K562 (cell line): ENCODE data around the gene UBN2. TPM values are rescaled to one million over a fixed set of nuclear protein-coding genes. Genes with fewer than 3 reads are reported as not detected.

Source experiments
- ATAC-seq: fragments of 200-7000 bp; cut with Tn5 transposase; 3 replicates; pipeline ENCODE4 v1.9.1; 2020; ENCODE audit warnings: moderate library complexity
- BruUV-seq: library from RNA; stranded (reverse); fragments of 400-500 nt; replicated peaks from 2 replicates; lab custom pipeline; 2021; lab: Mats Ljungman, UMichigan
- CTCF ChIA-PET: fragments of 300-600 bp; formaldehyde crosslinking; extraction: SDS; loops from one replicate; lab custom pipeline; 2021; ENCODE audit warnings: low intra/inter-chr PET ratio; lab: Yijun Ruan, JAX
- POLR2A ChIA-PET: fragments of 300-600, 350-650 bp; sonication (Branson Sonifier 250); formaldehyde crosslinking; extraction: SDS; loops from one replicate; lab custom pipeline; 2021; ENCODE audit warnings: antibody characterized with exemption, inconsistent platforms; lab: Yijun Ruan, JAX
- DNase-seq, 4 experiments: peaks; one replicate each; pipeline versions ENCODE4 v3.0.0 to v3.0.0-alpha.2; 2011 to 2018; ENCODE audit warnings: low spot score in 3 of 4, mixed read lengths in 3 of 4; ENCODE audit errors: extremely low read depth in 1 of 4
- FAIRE-seq: peaks from 2 replicates; lab custom pipeline; 2011; peaks lifted over from hg19 to GRCh38; lab: Jason Lieb, UNC
- H2AFZ ChIP-seq: 2 replicates; pipeline ENCODE4 v1.6.0; 2011; ENCODE audit warnings: low read depth, low read length, control low read depth, inconsistent platforms
- H3K27ac ChIP-seq: fragments of 200-600 bp; 3 replicates; pipeline ENCODE4 v1.8.0; 2011; ENCODE audit warnings: low read depth, mild to moderate bottlenecking, control low read depth, inconsistent platforms, low read length, moderate library complexity, mixed read lengths; ENCODE audit errors: extremely low read depth
- H3K27me3 ChIP-seq, 2 experiments: fragments of 300-600 bp in 1 of 2; 2 replicates in 1 of 2; 3 replicates in 1 of 2; pipeline versions ENCODE4 v1.6.0 to v1.8.0; 2011; ENCODE audit warnings: inconsistent platforms in 2 of 2, low read length in 2 of 2, mild to moderate bottlenecking in 1 of 2, mixed read lengths in 1 of 2, moderate library complexity in 1 of 2; ENCODE audit not compliant: control insufficient read depth in 2 of 2, insufficient read depth in 2 of 2
- H3K36me3 ChIP-seq: fragments of 300-600 bp; 3 replicates; pipeline ENCODE4 v1.8.0; 2011; ENCODE audit warnings: mild to moderate bottlenecking, low read length, inconsistent platforms; ENCODE audit not compliant: control insufficient read depth, insufficient read depth
- H3K4me1 ChIP-seq, 2 experiments: fragments of 200-600 bp in 1 of 2; replicated peaks in 1 of 2; 2 replicates in 1 of 2; 3 replicates in 1 of 2; pipeline versions ENCODE4 v1.5.1 to v1.8.0; 2011; ENCODE audit warnings: inconsistent platforms in 2 of 2, low read length in 2 of 2, mild to moderate bottlenecking in 1 of 2, mixed read lengths in 1 of 2, moderate library complexity in 1 of 2; ENCODE audit not compliant: control insufficient read depth in 2 of 2, insufficient read depth in 2 of 2
- H3K4me2 ChIP-seq: 2 replicates; pipeline ENCODE4 v1.6.1; 2011; ENCODE audit warnings: low read length, control low read depth, inconsistent platforms, mixed read lengths; ENCODE audit not compliant: insufficient read depth
- H3K4me3 ChIP-seq: fragments of 200-600 bp; sonication (generic), shearing (Covaris generic); 2 replicates; pipeline ENCODE4 v1.5.1; 2016; ENCODE audit warnings: control low read depth, inconsistent platforms
- H3K79me2 ChIP-seq: fragments of 200-600 bp; 3 replicates; pipeline ENCODE4 v1.8.0; 2011; ENCODE audit warnings: low read length, inconsistent platforms; ENCODE audit not compliant: control insufficient read depth, insufficient read depth
- H3K9ac ChIP-seq, 2 experiments: 2 replicates each; pipeline versions ENCODE4 v1.6.0 to v1.6.1; 2011; ENCODE audit warnings: low read depth in 2 of 2, low read length in 2 of 2, control low read depth in 1 of 2, inconsistent platforms in 1 of 2, mild to moderate bottlenecking in 1 of 2, mixed read lengths in 1 of 2; ENCODE audit not compliant: insufficient read depth in 1 of 2
- H3K9me1 ChIP-seq: one replicate; pipeline ENCODE4 v1.6.0; 2011; ENCODE audit warnings: inconsistent platforms, mild to moderate bottlenecking, low read length, moderate library complexity; ENCODE audit not compliant: control insufficient read depth, insufficient read depth
- H3K9me3 ChIP-seq: replicated peaks from 2 replicates; pipeline ENCODE4 v1.5.1; 2011; ENCODE audit warnings: low read depth, low read length, inconsistent platforms; ENCODE audit not compliant: control insufficient read depth, insufficient read depth
- H4K20me1 ChIP-seq: replicated peaks from 2 replicates; pipeline ENCODE4 v1.6.1; 2011; ENCODE audit warnings: low read length, inconsistent platforms, mixed read lengths; ENCODE audit not compliant: control insufficient read depth, insufficient read depth
- ATF3 ChIP-seq, 2 experiments: fragments of 450-650 bp in 1 of 2; sonication (generic) in 1 of 2; formaldehyde crosslinking in 1 of 2; IDR thresholded peaks in 1 of 2; conservative IDR thresholded peaks in 1 of 2; 2 replicates each; pipeline versions ENCODE4 v1.6.1 to v1.8.1; 2016 to 2023; ENCODE audit warnings: mild to moderate bottlenecking in 2 of 2, moderate library complexity in 2 of 2, inconsistent platforms in 1 of 2, missing genetic modification reagents in 1 of 2
- CREB1 ChIP-seq, 2 experiments: sonication (generic) in 1 of 2; formaldehyde crosslinking in 1 of 2; IDR thresholded peaks; 2 replicates each; pipeline versions ENCODE4 v1.6.1 to v1.8.0; 2012 to 2022; ENCODE audit warnings: inconsistent platforms in 1 of 2, mild to moderate bottlenecking in 1 of 2, missing genetic modification reagents in 1 of 2, moderate library complexity in 1 of 2
- CXXC5 ChIP-seq: fragments of 250-450 bp; sonication (Bioruptor Pico); IDR thresholded peaks from 2 replicates; pipeline ENCODE4 v1.8.0; 2022; ENCODE audit warnings: inconsistent platforms, mild to moderate bottlenecking, moderate library complexity
- EHMT2 ChIP-seq: fragments of 450-650 bp; IDR thresholded peaks from 2 replicates; pipeline ENCODE4 v1.6.1; 2018; ENCODE audit warnings: antibody characterized with exemption
- ELF1 ChIP-seq: fragments of 200-800 bp; sonication (Bioruptor generic); IDR thresholded peaks from 2 replicates; pipeline ENCODE4 v1.6.1; 2016; ENCODE audit warnings: missing genetic modification characterization, missing compliant biosample characterization
- GTF2A2 ChIP-seq: IDR thresholded peaks from 2 replicates; pipeline ENCODE4 v1.6.1; 2016; ENCODE audit warnings: mild to moderate bottlenecking, missing genetic modification characterization, missing compliant biosample characterization
- HNRNPUL1 ChIP-seq: fragments of 200-400 bp; formaldehyde crosslinking; IDR thresholded peaks from 2 replicates; pipeline ENCODE4 v1.6.1; 2017; ENCODE audit warnings: low read length
- MED1 ChIP-seq: sonication (generic); formaldehyde crosslinking; IDR thresholded peaks from 2 replicates; pipeline ENCODE4 v1.8.1; 2023; ENCODE audit warnings: missing genetic modification reagents, borderline replicate concordance
- MIER1 ChIP-seq: fragments of 450-650 bp; IDR thresholded peaks from 2 replicates; pipeline ENCODE4 v1.6.1; 2016; ENCODE audit warnings: antibody characterized with exemption, mild to moderate bottlenecking, low read depth
- NFE2 ChIP-seq: IDR thresholded peaks from 2 replicates; pipeline ENCODE4 v1.6.1; 2014; ENCODE audit warnings: antibody characterized with exemption, low read depth
- SMARCA4 ChIP-seq: fragments of 450-650 bp; IDR thresholded peaks from 2 replicates; pipeline ENCODE4 v1.6.1; 2016
- SMARCE1 ChIP-seq: fragments of 450-650 bp; IDR thresholded peaks from 2 replicates; pipeline ENCODE4 v1.7.1; 2016; ENCODE audit warnings: mild to moderate bottlenecking
- ZNF311 ChIP-seq: fragments of 250-450 bp; sonication (Bioruptor Pico); IDR thresholded peaks from 2 replicates; pipeline ENCODE4 v1.4.0; 2020; ENCODE audit warnings: mild to moderate bottlenecking, moderate library complexity
- ZNF316 ChIP-seq: fragments of 450-650 bp; IDR thresholded peaks from 2 replicates; pipeline ENCODE4 v1.6.1; 2016
- ZNF561 ChIP-seq: fragments of 450-650 bp; formaldehyde crosslinking; conservative IDR thresholded peaks from 2 replicates; pipeline ENCODE4 v1.4.0; 2020; ENCODE audit warnings: mild to moderate bottlenecking, moderate library complexity
- ZNF584 ChIP-seq: fragments of 200-800 bp; sonication (Bioruptor generic); IDR thresholded peaks from 2 replicates; pipeline ENCODE4 v1.6.1; 2016; ENCODE audit warnings: low read depth, mild to moderate bottlenecking, missing genetic modification characterization, missing compliant biosample characterization
- ZNF707 ChIP-seq: fragments of 250-450 bp; sonication (Bioruptor Pico); conservative IDR thresholded peaks from 2 replicates; pipeline ENCODE4 v1.8.0; 2022; ENCODE audit warnings: inconsistent platforms, mild to moderate bottlenecking, moderate library complexity
- whole genome bisulfite sequencing: fragments of 100-300 bp; shearing (Covaris generic); methylation state at CpG from one replicate; pipeline ENCODE4 v1.1.6; 2016; ENCODE audit warnings: low coverage, mixed read lengths; ENCODE audit not compliant: insufficient coverage; ENCODE audit errors: missing lambda C conversion rate; 5-methylcytosine and 5-hydroxymethylcytosine counted together
- in situ Hi-C: fragments of 300-500 bp; cut with MboI; formaldehyde crosslinking; loops from 4 replicates; pipeline ENCODE4 v1.15.0; 2018; ENCODE audit warnings: inconsistent platforms, mixed read lengths
- intact Hi-C: fragments of 100-400 bp; cut with micrococcal nuclease; formaldehyde crosslinking; loops from 2 replicates; pipeline ENCODE4 v1.14.2; 2022
- polyA plus RNA-seq, 8 experiments: library from polyadenylated mRNA; depleted of rRNA in 4 of 8; stranded (reverse) in 5 of 8; unstranded in 3 of 8; fragments of >200 nt; fragmentation: Nextera tagmentation in 2 of 8; fragmentation: Illumina TruSeq in 1 of 8; extraction: Ambion mirVana in 2 of 8; extraction: Trizol in 1 of 8; gene quantifications; 2 replicates each; pipeline versions ENCODE4 v1.2.1 to v1.2.3, GENCODE V29; 2011 to 2014; ENCODE audit warnings: inconsistent platforms in 1 of 8, missing spikeins in 1 of 8
- total RNA-seq, 7 experiments: library from RNA; depleted of rRNA in 6 of 7; stranded (reverse); fragments of >200 nt in 6 of 7; fragmentation: Illumina TruSeq in 2 of 7; extraction: Trizol in 2 of 7; gene quantifications; 2 replicates each; pipeline versions ENCODE4 v1.2.1 to v1.2.3, GENCODE V29; 2011 to 2021; ENCODE audit warnings: low replicate concordance in 1 of 7
- TF ChIP-seq, protein P1 (sequence below): fragments of 200-800 bp; sonication (Bioruptor generic); IDR thresholded peaks from 2 replicates; pipeline ENCODE4 v1.6.1; 2017; ENCODE audit warnings: missing genetic modification characterization, missing compliant biosample characterization
- TF ChIP-seq, protein P2 (sequence below): fragments of 450-650 bp; IDR thresholded peaks from 2 replicates; pipeline ENCODE4 v1.6.1; 2016; ENCODE audit warnings: antibody characterized with exemption

UBN2 gene
- total and polyA plus RNA-seq, 9 of the 15 experiments (the other 6 are each of a cell fraction or from before 2014, with no cell fraction given) = 1.2 to 19.5 (median 9.9) TPM

GRCh38 chr7:139334399-139335150 is 103.5 kb downstream of the UBN2 start:
- ChIA-PET POLR2A (interaction anchor here (1.0 kb wide), 1 partner anchor 13 kb away, joined by 5 read pairs; no protein-coding TSS in a partner anchor), CTCF (no interaction called here)
- Histone ChIP-seq H3K9ac (no peak overlapping the region), H3K4me1 (peaks cover 0 to 9% of the 10 kb centered on the region in 2 experiments; a peak in 4 of 5 replicates), H3K27ac (no peak overlapping the region), H3K36me3 (no peaks in the 10 kb centered on the region), H3K9me3 (peaks cover 10% of the 10 kb centered on the region), H3K9me1 (no peaks in the 10 kb centered on the region), H4K20me1 (no peaks in the 10 kb centered on the region), H2AFZ (peak overlapping the region; percentile 56), H3K4me2 (no peak overlapping the region), H3K27me3 (no peaks in the 10 kb centered on the region), H3K4me3 (no peak overlapping the region), H3K79me2 (no peaks in the 10 kb centered on the region)
- peak; percentile 11 for FAIRE-seq
- DNase-seq = peak; percentile 48 to 62 (median 58)
- intact Hi-C loops = no loop called here
- WGBS = 18% methylated on average over 4 of the region's 4 CpGs
- peak; percentile 59 for ATAC-seq
- BruUV-seq = no TSS peak
- in situ Hi-C loops = no loop called here
- TF ChIP-seq, protein P1, sequence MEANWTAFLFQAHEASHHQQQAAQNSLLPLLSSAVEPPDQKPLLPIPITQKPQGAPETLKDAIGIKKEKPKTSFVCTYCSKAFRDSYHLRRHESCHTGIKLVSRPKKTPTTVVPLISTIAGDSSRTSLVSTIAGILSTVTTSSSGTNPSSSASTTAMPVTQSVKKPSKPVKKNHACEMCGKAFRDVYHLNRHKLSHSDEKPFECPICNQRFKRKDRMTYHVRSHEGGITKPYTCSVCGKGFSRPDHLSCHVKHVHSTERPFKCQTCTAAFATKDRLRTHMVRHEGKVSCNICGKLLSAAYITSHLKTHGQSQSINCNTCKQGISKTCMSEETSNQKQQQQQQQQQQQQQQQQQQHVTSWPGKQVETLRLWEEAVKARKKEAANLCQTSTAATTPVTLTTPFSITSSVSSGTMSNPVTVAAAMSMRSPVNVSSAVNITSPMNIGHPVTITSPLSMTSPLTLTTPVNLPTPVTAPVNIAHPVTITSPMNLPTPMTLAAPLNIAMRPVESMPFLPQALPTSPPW = 0 out of 2 replicates have a peak, but pooled peaks have one; percentile 15
- TF ChIP-seq ZNF584 = 0 out of 2 replicates have a peak, but pooled peaks have one; percentile 44
- no peak for TF ChIP-seq ELF1
- TF ChIP-seq MIER1 = no peak
- 0 out of 2 replicates have a peak, but pooled peaks have one; percentile 26 for TF ChIP-seq SMARCE1
- TF ChIP-seq ATF3 (IDR thresholded peaks at IDR 0.05) = peak; percentile 77
- 0 out of 2 replicates have a peak, but pooled peaks have one; percentile 20 for TF ChIP-seq ATF3 (CRISPR knock-in tag; conservative IDR thresholded peaks at IDR 0.05)
- peak; percentile 39; the same call in 1 of the 2 replicates for TF ChIP-seq NFE2
- no peak for TF ChIP-seq MED1 (CRISPR knock-in tag)
- no peak for TF ChIP-seq HNRNPUL1
- TF ChIP-seq CXXC5 = no peak
- peak; percentile 46; the same call in 1 of the 2 replicates for TF ChIP-seq SMARCA4
- TF ChIP-seq, protein P2, sequence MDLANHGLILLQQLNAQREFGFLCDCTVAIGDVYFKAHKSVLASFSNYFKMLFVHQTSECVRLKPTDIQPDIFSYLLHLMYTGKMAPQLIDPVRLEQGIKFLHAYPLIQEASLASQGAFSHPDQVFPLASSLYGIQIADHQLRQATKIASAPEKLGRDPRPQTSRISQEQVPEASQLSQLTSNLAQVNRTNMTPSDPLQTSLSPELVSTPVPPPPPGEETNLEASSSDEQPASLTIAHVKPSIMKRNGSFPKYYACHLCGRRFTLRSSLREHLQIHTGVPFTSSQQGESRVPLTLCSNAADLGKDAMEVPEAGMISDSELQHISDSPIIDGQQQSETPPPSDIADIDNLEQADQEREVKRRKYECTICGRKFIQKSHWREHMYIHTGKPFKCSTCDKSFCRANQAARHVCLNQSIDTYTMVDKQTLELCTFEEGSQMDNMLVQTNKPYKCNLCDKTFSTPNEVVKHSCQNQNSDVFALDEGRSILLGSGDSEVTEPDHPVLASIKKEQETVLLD = no peak
- TF ChIP-seq CREB1 (IDR thresholded peaks at IDR 0.05) = 0 out of 2 replicates have a peak, but pooled peaks have one; percentile 14
- TF ChIP-seq CREB1 (CRISPR knock-in tag; IDR thresholded peaks at IDR 0.05) = no peak
- no peak for TF ChIP-seq ZNF707
- no peak for TF ChIP-seq ZNF561 (CRISPR knock-in tag)
- peak; percentile 20; the same call in 1 of the 2 replicates for TF ChIP-seq ZNF316
- peak; percentile 80 for TF ChIP-seq EHMT2
- no peak for TF ChIP-seq ZNF311 (CRISPR knock-in tag)
- TF ChIP-seq GTF2A2 (tag) = no peak
